CD14-positive monocyte (primary cell): ENCODE data around the gene BCORL1. TPM values are rescaled to one million over a fixed set of nuclear protein-coding genes. Genes with fewer than 3 reads are reported as not detected.

ENCODE experiments used
- DNase-seq, 3 donors: peaks; one replicate each; pipeline ENCODE4 v3.0.0-alpha.2; 2011 to 2022
- H2AFZ ChIP-seq: 2 replicates; pipeline ENCODE4 v1.6.0; 2012; ENCODE audit warnings: mild to moderate bottlenecking, low read depth, low read length, inconsistent platforms; ENCODE audit not compliant: insufficient read depth, poor library complexity, severe bottlenecking
- H3K27ac ChIP-seq, 2 donors: 1 replicate in 1 of 2; 2 replicates in 1 of 2; pipeline ENCODE4 v1.5.1; 2012 to 2013; ENCODE audit warnings: low read length in 2 of 2, control low read depth in 1 of 2, inconsistent platforms in 1 of 2, low read depth in 1 of 2, mild to moderate bottlenecking in 1 of 2
- H3K27me3 ChIP-seq, 2 donors: one replicate each; pipeline versions ENCODE4 v1.6.0 to v1.6.1; 2011 to 2013; ENCODE audit warnings: low read length in 2 of 2; ENCODE audit not compliant: control insufficient read depth in 2 of 2, insufficient read depth in 2 of 2
- H3K36me3 ChIP-seq, 2 donors: replicated peaks in 1 of 2; 1 replicate in 1 of 2; 2 replicates in 1 of 2; pipeline versions ENCODE4 v1.5.1 to v1.6.1; 2012 to 2013; ENCODE audit warnings: low read length in 2 of 2, control low read depth in 1 of 2, inconsistent platforms in 1 of 2, mild to moderate bottlenecking in 1 of 2; ENCODE audit not compliant: insufficient read depth in 2 of 2, control insufficient read depth in 1 of 2
- H3K4me1 ChIP-seq, 2 donors: 1 replicate in 1 of 2; 2 replicates in 1 of 2; pipeline versions ENCODE4 v1.5.1 to v1.6.1; 2012 to 2013; ENCODE audit warnings: low read length in 2 of 2, control low read depth in 1 of 2, inconsistent platforms in 1 of 2, mild to moderate bottlenecking in 1 of 2, moderate library complexity in 1 of 2; ENCODE audit not compliant: insufficient read depth in 2 of 2, control insufficient read depth in 1 of 2
- H3K4me2 ChIP-seq: replicated peaks from 2 replicates; pipeline ENCODE3; 2012; ENCODE audit warnings: low read length, moderate library complexity, mild to moderate bottlenecking; ENCODE audit not compliant: poor library complexity, severe bottlenecking; ENCODE audit errors: extremely low read depth
- H3K4me3 ChIP-seq, 3 experiments: fragments of 200-600 bp in 1 of 3; sonication (generic) in 1 of 3; replicated peaks in 1 of 3; 1 replicate in 2 of 3; 2 replicates in 1 of 3; pipeline ENCODE4 v1.5.1; 2011 to 2013; ENCODE audit warnings: low read length in 3 of 3, mild to moderate bottlenecking in 3 of 3, control low read depth in 2 of 3, low read depth in 2 of 3, inconsistent platforms in 1 of 3, moderate library complexity in 1 of 3
- H3K79me2 ChIP-seq: 2 replicates; pipeline ENCODE4 v1.6.0; 2012; ENCODE audit warnings: mild to moderate bottlenecking, control low read depth, inconsistent platforms, low read length, moderate library complexity; ENCODE audit not compliant: insufficient read depth
- H3K9ac ChIP-seq: 2 replicates; pipeline ENCODE4 v1.6.0; 2017; ENCODE audit warnings: low read length, mild to moderate bottlenecking; ENCODE audit not compliant: insufficient read depth, poor library complexity, severe bottlenecking
- H3K9me3 ChIP-seq, 2 donors: replicated peaks in 1 of 2; 1 replicate in 1 of 2; 2 replicates in 1 of 2; pipeline versions ENCODE4 v1.5.1 to v1.6.1; 2012 to 2013; ENCODE audit warnings: low read length in 2 of 2, control low read depth in 1 of 2; ENCODE audit not compliant: control insufficient read depth in 1 of 2, insufficient read depth in 1 of 2
- H4K20me1 ChIP-seq: 2 replicates; pipeline ENCODE4 v1.6.0; 2012; ENCODE audit warnings: mild to moderate bottlenecking, low read length, control low read depth, moderate library complexity; ENCODE audit not compliant: insufficient read depth
- H3K27ac Mint-ChIP-seq, 7 donors: one replicate each; pipeline ENCODE4 v1.8.0; 2020; ENCODE audit warnings: mild to moderate bottlenecking in 7 of 7, mixed read lengths in 7 of 7, moderate library complexity in 6 of 7, inconsistent platforms in 2 of 7
- H3K27me3 Mint-ChIP-seq, 3 donors: one replicate each; pipeline ENCODE4 v1.8.0; 2021 to 2022; ENCODE audit warnings: low read depth in 3 of 3, mild to moderate bottlenecking in 3 of 3, mixed read lengths in 3 of 3, moderate library complexity in 3 of 3, inconsistent platforms in 1 of 3
- H3K36me3 Mint-ChIP-seq, 2 donors: one replicate each; pipeline ENCODE4 v1.8.0; 2020; ENCODE audit warnings: mixed read lengths in 2 of 2, inconsistent platforms in 1 of 2, mild to moderate bottlenecking in 1 of 2
- H3K4me1 Mint-ChIP-seq: one replicate; pipeline ENCODE4 v1.8.0; 2020; ENCODE audit warnings: mild to moderate bottlenecking, mixed read lengths
- H3K4me3 Mint-ChIP-seq, 2 donors: one replicate each; pipeline ENCODE4 v1.8.0; 2020; ENCODE audit warnings: mild to moderate bottlenecking in 2 of 2, mixed read lengths in 2 of 2, moderate library complexity in 1 of 2
- H3K9me3 Mint-ChIP-seq, 7 donors: one replicate each; pipeline ENCODE4 v1.8.0; 2020 to 2022; ENCODE audit warnings: mixed read lengths in 7 of 7, mild to moderate bottlenecking in 6 of 7, moderate library complexity in 6 of 7, inconsistent platforms in 2 of 7
- WGBS: methylation state at CpG from one replicate; pipeline ENCODE4 v1.1.5; 2013; ENCODE audit warnings: missing lambda C conversion rate; ENCODE audit not compliant: insufficient coverage; 5-methylcytosine and 5-hydroxymethylcytosine counted together
- intact Hi-C, 2 donors: fragments of 100-400 bp; cut with micrococcal nuclease; formaldehyde crosslinking; loops; one replicate each; pipeline versions ENCODE4 v1.15.0 to v1.15.1; 2023
- polyA plus RNA-seq, 3 donors: library from polyadenylated mRNA; depleted of rRNA in 1 of 3; unstranded in 2 of 3; stranded (reverse) in 1 of 3; fragments of 300-500 nt in 2 of 3; fragments of >200 nt in 1 of 3; fragmentation: Illumina TruSeq in 2 of 3; gene quantifications; 1 replicate in 2 of 3; 2 replicates in 1 of 3; pipeline ENCODE4 v1.2.3, GENCODE V29; 2012 to 2021
- TF ChIP-seq, protein P1 (sequence below): fragments of 200-600 bp; IDR thresholded peaks from one replicate; pipeline ENCODE4 v1.8.0; 2022; ENCODE audit warnings: antibody characterized with exemption, mild to moderate bottlenecking

The BCORL1 gene
- polyA plus RNA-seq, 3 donors, result 0.69 to 2.4 (median 0.72) TPM

GRCh38 chrX:130072345-130072740 lies 89.9 kb downstream of the BCORL1 start:
- H3K36me3 Mint-ChIP-seq, result peaks cover 51 to 73% of the 10 kb centered on the region in 2 donors
- WGBS, result 71% methylated on average over 1 of the region's 10 CpGs
- peaks cover 62 to 86% of the 10 kb centered on the region in 2 donors for H3K36me3 ChIP-seq

DNA sequence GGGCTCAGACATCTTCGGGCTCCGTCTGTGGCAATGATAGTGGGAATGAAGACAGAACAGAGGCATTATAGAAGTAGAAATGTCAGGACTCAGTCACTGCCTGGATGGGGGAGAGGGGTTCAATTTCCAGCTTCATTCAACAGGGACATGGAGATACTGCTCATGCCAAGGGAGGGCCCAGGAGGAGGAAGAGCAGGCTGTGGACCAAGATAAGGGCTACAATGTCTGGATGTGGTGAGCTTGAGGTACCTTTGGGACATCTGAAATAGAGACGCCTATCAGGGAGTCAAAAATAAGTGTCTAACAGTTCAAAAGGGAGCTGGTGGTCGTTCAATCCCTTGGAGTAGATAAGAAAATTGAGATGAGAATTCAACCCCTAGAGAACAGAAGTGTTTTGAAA lies 93.3 kb downstream of the BCORL1 start:
- Histone ChIP-seq H3K79me2 (peaks cover 49% of the 10 kb centered on the region), H3K36me3 (peaks cover 43 to 61% of the 10 kb centered on the region in 2 donors), H4K20me1 (peaks cover 82% of the 10 kb centered on the region), H3K27ac (no peak overlapping the region), H2AFZ (no peak overlapping the region), H3K4me1 (peaks cover 4 to 7% of the 10 kb centered on the region in 2 donors), H3K4me2 (no peak overlapping the region), H3K9me3 (no peaks in the 10 kb centered on the region), H3K27me3 (no peaks in the 10 kb centered on the region), H3K4me3 (no peak overlapping the region), H3K9ac (no peak overlapping the region)
- H3K27me3 Mint-ChIP-seq, result peaks cover 0 to 7% (median 0%) of the 10 kb centered on the region in 3 donors
- intact Hi-C loops, result no loop called here
- H3K9me3 Mint-ChIP-seq, result peaks cover 0 to 8% (median 0%) of the 10 kb centered on the region in 7 donors
- H3K4me1 Mint-ChIP-seq, result peaks cover 5% of the 10 kb centered on the region
- peaks cover 47 to 66% of the 10 kb centered on the region in 2 donors for H3K36me3 Mint-ChIP-seq
- no peak for DNase-seq
- WGBS, result no CpG with 5 or more reads among the region's 4 CpGs
- peak overlapping the region in 1 of 7 donors; percentile 32 for H3K27ac Mint-ChIP-seq
- no peak overlapping the region for H3K4me3 Mint-ChIP-seq
- TF ChIP-seq, protein P1, sequence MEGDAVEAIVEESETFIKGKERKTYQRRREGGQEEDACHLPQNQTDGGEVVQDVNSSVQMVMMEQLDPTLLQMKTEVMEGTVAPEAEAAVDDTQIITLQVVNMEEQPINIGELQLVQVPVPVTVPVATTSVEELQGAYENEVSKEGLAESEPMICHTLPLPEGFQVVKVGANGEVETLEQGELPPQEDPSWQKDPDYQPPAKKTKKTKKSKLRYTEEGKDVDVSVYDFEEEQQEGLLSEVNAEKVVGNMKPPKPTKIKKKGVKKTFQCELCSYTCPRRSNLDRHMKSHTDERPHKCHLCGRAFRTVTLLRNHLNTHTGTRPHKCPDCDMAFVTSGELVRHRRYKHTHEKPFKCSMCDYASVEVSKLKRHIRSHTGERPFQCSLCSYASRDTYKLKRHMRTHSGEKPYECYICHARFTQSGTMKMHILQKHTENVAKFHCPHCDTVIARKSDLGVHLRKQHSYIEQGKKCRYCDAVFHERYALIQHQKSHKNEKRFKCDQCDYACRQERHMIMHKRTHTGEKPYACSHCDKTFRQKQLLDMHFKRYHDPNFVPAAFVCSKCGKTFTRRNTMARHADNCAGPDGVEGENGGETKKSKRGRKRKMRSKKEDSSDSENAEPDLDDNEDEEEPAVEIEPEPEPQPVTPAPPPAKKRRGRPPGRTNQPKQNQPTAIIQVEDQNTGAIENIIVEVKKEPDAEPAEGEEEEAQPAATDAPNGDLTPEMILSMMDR, result no peak

More at GRCh38 chrX:130072345-130072740, 89.9 kb downstream of the BCORL1 start:
- Histone ChIP-seq H3K4me1 (no peaks in the 10 kb centered on the region), H3K27me3 (no peaks in the 10 kb centered on the region), H3K79me2 (peaks cover 20% of the 10 kb centered on the region), H2AFZ (no peak overlapping the region), H3K27ac (no peak overlapping the region), H3K4me3 (no peak overlapping the region), H4K20me1 (peaks cover 81% of the 10 kb centered on the region), H3K9me3 (no peaks in the 10 kb centered on the region), H3K4me2 (no peak overlapping the region), H3K9ac (no peak overlapping the region)
- intact Hi-C loops, result no loop called here
- Mint-ChIP-seq H3K9me3 (peaks cover 0 to 8% (median 0%) of the 10 kb centered on the region in 7 donors), H3K4me3 (no peak overlapping the region), H3K4me1 (no peaks in the 10 kb centered on the region), H3K27ac (peak overlapping the region in 4 of 7 donors; percentile 37 to 63 (median 48)), H3K27me3 (peaks cover 0 to 7% (median 0%) of the 10 kb centered on the region in 3 donors)
- DNase-seq, result no peak
- TF ChIP-seq, protein P1, result no peak
